HPDE6-E6E7 (cell line): ENCODE measurements around the gene AAMP.
"Not testable (repeated sequence)": the region's sequence is repeated elsewhere in the genome, so short reads cannot be mapped to it uniquely, and the experiment has no call there.

Experiments
- DNase-seq: peaks from one replicate; pipeline ENCODE4 v3.0.0; 2011; ENCODE audit warnings: missing footprints; ENCODE audit errors: extremely low spot score

Gene AAMP

GRCh38 chr2:218269900-218270720 is at the start of gene AAMP, which contains the start of gene PNKD:
Gene AAMP, minus strand, starts transcription at chr2:218270137. Its CDS starts 51 bp downstream, at chr2:218270086.
Gene PNKD, plus strand, starts transcription at chr2:218270519. Its CDS starts 17 bp downstream, at chr2:218270536.
- DNase-seq: peak; percentile 98

GRCh38 chr2:218318241-218318640 is 48.3 kb upstream of the AAMP start:
- no peak for DNase-seq

GRCh38 chr2:218317835-218318234 is 47.9 kb upstream of the AAMP start:
- DNase-seq: no peak

- DNase-seq: no peak
Measured at GRCh38 chr2:218317303-218317630, 47.3 kb upstream of the AAMP start.

- no peak for DNase-seq
Measured at GRCh38 chr2:218315397-218315796, 45.5 kb upstream of the AAMP start.

GRCh38 chr2:218314764-218315163 is 44.8 kb upstream of the AAMP start:
- not testable (repeated sequence) for DNase-seq

- no peak for DNase-seq
Measured at GRCh38 chr2:218313356-218313755, 43.4 kb upstream of the AAMP start.

- no peak for DNase-seq
Measured at GRCh38 chr2:218312267-218312756, 42.4 kb upstream of the AAMP start.

- not testable (repeated sequence) for DNase-seq
Measured at GRCh38 chr2:218311541-218312266, 41.8 kb upstream of the AAMP start.

GRCh38 chr2:218310853-218311540 is 41.1 kb upstream of the AAMP start:
- DNase-seq: no peak

- DNase-seq: no peak
Measured at GRCh38 chr2:218307415-218308090, 37.6 kb upstream of the AAMP start.

- no peak for DNase-seq
Measured at GRCh38 chr2:218306184-218306920, 36.4 kb upstream of the AAMP start.

GRCh38 chr2:218305383-218305782 is 35.4 kb upstream of the AAMP start:
- no peak for DNase-seq

GRCh38 chr2:218301176-218301819 is 31.4 kb upstream of the AAMP start:
- no peak for DNase-seq

GRCh38 chr2:218300141-218300540 is 30.2 kb upstream of the AAMP start:
- no peak for DNase-seq

GRCh38 chr2:218298314-218298875 is 28.5 kb upstream of the AAMP start:
- no peak for DNase-seq

- DNase-seq: no peak
Measured at GRCh38 chr2:218296847-218297246, 26.9 kb upstream of the AAMP start.

- DNase-seq: no peak
Measured at GRCh38 chr2:218296200-218296599, 26.3 kb upstream of the AAMP start.

- no peak for DNase-seq
Measured at GRCh38 chr2:218295029-218295428, 25.1 kb upstream of the AAMP start.

GRCh38 chr2:218294430-218295022 is 24.6 kb upstream of the AAMP start:
- no peak for DNase-seq
